Fibroblast of skin of right biceps (primary cell): Measurements from ENCODE around the gene PPIP5K2.
A peak's percentile ranks its signal among the peaks of the same experiment; 100 is the strongest.
"Not testable (repeated sequence)": the region's sequence is repeated elsewhere in the genome, so short reads cannot be mapped to it uniquely, and the experiment has no call there.

Experiments used
- DNase-seq: peaks from one replicate; pipeline ENCODE4 v3.0.0-alpha.2; 2013

PPIP5K2 gene

DNA sequence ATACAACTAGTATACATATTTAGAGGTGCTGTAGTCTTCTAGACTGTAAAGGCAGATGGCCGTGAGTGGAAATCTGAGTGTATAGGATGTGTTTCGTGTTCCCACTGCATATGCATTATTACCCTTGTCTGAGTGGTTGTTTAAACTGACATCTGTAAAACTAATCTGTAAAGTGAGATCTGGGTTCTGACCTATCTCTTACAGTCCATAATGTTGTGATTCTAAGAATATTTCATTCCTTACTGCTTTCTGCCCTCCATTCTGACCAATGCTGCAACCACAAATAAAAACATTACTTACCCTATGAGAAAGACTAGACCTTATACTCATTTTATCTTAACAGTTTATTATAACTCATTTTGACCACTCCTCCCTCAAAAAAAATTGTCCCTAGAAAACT, 90.9 kb downstream of the PPIP5K2 start:
- no peak for DNase-seq

GRCh38 chr5:103211576-103212561, 91.8 kb downstream of the PPIP5K2 start:
- no peak for DNase-seq

DNA sequence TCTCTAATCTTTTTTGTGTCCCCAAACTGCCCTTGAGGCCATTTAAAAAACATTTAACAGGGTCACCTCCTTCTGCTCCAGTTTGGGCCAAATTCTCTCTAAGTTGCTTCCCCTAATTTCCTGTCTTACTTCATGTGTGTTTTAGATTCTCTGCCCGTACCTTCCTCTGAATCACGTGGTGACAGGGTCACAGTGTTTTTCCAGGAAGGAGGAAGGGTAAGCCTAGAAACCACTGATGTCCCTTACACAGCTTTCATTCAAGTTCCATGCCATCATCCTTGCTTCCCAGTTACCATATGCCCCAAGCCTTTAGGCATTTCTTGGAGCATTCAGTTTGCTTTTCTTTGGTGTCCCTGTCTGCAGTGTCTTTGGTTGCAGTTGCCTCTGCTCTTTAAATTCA, 96.0 kb downstream of the PPIP5K2 start:
- DNase-seq = no peak

GRCh38 chr5:103216697-103217096, 96.6 kb downstream of the PPIP5K2 start:
- DNase-seq = no peak

DNA sequence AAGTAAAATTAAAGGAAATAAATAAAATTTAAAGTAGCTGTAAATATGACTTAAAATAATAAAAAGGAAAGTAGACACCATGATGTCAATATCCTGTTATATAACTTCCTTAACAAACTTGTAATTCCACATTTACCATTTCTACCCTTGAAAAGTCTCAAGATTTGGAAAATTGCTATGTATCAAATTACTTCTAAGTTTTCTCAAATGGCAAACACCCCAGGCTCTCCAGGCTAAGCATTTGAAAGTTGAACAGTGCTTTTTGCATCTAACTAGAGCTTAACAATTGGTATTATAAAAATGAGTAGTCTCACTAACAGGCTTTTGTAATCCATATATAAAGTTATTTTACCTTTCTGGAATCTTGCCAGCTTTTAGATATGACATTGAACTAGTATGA, 97.0 kb downstream of the PPIP5K2 start:
- DNase-seq = no peak

DNA sequence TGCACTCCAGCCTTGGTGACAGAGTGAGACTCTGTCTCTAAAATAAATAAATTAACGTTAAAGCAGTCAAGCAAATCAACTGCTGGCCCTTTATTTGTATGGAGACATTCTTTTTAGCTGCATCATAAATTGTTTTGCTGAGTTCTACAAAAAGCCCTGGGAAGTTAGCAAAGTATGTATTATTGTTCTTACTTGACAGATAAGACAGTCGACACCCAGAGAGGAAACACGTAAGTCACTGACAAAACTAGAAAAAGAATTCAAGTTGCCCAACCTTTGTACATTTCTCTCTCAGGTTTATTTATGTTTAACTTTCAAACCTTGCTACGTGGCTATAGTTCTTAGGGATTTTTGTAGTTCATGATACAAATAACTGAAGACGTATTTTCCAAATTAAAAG, 98.1 kb downstream of the PPIP5K2 start:
- peak; percentile 43 for DNase-seq

- DNase-seq = not testable (repeated sequence)
Observed at GRCh38 chr5:103219074-103219473, 99.0 kb downstream of the PPIP5K2 start.

DNA sequence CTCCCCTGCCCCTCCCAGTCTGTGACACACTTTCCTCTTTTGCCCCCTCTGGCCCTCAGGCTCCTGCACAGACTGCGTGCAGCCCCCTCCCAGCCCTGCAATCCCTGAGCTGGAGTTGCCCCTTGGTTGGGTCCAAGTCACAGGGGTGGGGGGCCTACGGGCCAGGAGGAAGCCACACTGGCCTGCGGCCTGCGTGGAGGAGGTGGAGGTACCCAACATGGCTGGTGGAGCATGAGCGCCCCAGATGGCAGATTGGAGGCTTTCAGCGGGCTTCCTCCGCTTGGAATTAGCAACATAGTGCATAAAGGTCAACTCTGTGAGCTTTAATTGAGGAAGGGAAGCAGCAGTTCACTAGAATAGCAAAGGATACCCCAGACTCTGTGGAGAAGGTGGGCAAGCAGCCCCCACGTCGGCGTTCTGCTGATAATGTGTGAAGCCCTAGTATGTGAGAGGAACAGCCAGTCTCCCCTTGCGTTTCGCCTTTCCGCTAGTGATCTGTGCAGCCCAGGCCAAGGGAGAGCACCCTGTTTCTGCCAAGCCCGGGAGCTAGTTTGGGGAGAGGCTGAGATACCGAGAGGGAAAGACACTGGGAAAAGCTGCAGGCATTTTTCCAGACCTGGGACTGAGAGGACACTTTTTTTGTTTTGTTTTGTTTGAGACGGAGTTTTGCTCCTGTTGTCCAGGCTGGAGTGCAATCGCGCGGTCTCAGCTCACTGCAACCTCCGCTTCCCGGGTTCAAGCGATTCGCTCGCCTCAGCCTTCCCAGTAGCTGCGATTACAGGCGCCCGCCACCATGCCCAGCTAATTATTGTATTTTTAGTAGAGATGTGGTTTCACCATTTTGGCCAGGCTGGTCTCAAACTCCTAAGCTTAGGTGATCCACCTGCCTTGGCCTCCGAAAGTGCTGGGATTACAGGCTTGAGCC, 103.2 kb downstream of the PPIP5K2 start:
- no peak for DNase-seq

DNA sequence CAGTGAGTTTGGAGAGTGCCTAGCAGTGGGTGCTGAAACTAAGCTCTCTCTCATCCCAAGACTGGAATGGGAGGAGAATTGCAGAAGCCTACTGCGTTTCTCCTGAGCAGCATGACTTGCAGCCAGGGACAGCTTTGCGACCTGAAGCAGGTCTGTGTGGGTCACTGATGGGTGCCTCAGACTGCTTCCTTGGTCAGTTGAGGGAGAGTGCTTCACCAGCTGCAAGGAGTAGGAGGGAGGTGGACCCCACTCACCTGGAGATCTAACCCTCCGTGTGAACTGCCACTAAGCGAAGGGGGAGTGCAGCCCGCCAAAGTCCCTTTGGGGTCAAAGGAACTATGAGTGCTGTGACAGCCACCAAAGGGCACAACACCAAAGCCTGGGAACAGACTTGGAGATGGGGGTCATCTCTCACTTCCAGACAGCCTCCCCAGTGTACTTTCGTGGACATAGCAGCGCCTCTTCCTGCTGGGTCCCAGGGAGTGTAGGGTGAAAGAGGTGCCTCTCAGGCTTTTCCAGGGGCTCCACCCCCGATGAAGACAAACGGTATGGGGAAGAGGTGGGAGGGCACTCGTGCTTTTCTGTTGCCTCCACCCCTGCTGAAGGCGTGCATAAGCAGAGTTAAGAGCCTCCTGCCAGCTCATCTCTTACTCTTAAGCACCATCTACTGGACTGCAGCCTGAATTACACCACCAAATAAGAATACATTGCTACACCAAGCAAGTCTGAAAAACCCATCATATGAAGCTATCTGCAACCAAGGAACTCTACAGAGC, 104.2 kb downstream of the PPIP5K2 start:
- peak; percentile 76 for DNase-seq

DNA sequence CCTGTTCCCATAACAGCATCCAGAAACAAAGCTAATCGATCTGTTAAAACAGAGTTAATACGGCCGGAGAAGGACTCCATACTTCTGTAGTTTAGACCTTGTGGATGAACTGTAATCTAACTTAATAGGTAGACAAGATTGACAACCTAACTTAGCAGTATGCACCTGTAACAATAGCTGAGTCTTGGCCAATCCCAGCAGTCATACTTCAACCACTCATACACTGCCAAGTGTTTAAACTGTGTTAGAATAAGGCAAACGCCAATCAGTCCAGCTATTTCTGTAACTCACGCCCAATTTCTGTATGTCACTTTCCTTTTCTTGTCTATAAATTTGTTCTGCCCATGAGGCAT, 104.8 kb downstream of the PPIP5K2 start:
- DNase-seq = no peak

DNA sequence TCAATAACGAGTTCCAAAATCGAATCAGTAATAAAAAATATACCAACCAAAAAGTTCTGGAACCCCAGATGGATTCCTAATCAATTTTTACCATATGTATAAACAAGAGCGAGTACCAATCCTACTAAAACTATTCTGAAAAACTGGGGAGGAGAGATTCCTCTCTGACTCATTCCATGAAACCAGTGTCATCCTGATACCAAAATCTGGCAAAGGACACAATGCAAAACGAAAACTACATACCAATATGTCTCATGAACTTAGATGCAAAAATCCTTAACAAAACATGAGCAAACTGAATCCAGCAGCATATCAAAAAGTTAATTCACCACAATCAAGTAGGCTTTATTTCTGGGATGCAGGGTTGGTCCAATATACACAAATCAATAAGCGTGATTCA, 108.0 kb downstream of the PPIP5K2 start:
- DNase-seq = peak; percentile 42

DNA sequence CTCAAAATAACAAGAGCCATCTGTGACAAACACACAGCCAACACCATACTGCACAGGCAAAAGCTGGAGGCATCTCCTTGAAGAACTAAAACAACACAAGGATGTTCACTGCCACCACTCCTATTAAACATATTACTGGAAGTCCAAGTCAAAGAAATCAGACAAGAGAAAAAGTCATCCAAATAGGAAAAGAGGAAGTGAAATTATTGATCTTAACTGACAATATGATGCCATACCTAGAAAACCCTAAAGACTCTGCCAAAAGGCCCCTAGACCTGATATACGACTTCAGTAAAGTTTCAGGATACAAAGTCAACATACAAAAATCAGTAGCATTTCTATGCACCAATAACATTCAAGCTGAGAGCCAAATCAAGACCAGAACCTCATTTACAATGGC, 108.5 kb downstream of the PPIP5K2 start:
- no peak for DNase-seq

GRCh38 chr5:103232393-103232999, 112.4 kb downstream of the PPIP5K2 start:
- peak; percentile 49 for DNase-seq

DNA sequence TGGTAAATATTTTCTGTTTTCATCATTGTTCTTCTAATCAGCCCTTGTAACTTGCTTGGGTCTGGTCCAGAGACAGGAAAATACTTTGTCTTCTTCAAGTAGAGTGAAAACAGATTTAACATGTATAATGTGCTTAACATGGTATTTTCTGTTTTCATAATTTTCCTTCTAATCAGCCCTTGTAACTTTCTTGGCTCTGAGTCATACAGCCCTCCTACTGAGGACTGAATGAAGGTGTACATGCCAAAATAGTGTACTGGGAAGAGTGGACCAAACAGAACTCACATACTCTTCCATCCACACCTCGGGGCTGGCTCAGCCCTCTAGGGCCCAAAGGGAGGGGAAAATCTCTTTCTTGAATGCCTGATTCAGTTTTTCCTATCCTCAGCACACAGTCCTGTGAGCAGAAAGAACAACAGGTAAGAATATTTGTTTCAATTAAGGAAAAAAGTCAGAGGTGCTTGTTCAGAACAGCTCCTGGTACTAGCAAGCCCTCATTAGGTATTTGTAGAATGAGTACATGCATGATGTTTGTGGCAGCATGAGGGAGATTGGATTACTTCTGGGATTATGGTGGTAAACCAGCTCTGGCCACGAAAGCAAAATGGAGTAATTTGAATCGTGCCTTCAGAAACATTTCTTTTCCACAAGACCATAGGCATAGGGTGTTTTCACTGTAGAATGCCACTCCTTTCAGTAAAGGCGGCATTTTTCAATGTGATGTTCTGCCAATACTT, 114.3 kb downstream of the PPIP5K2 start:
- peak; percentile 51 for DNase-seq

DNA sequence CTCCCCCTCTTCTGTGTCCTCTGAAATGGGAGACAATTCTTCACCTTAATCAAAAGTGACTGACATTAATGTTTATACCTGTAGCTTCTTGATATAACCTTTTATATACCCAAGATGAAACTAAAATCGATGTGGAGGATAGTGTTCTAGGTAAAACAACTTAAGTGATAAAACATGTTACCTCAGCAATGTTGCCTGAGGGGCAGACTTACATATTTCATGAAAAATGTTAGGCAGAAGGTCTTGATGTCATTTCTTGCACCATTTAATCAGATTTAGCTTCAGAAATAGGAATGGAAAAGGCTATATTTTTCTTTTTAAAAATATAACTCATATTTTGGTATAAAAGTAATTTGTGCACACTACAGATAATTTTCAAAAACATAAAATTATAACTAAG, 115.8 kb downstream of the PPIP5K2 start:
- DNase-seq = no peak

- DNase-seq = no peak
Observed at GRCh38 chr5:103237778-103238177, 117.7 kb downstream of the PPIP5K2 start.

- DNase-seq = peak; percentile 24
Observed at GRCh38 chr5:103243665-103244064, 123.6 kb downstream of the PPIP5K2 start.

DNA sequence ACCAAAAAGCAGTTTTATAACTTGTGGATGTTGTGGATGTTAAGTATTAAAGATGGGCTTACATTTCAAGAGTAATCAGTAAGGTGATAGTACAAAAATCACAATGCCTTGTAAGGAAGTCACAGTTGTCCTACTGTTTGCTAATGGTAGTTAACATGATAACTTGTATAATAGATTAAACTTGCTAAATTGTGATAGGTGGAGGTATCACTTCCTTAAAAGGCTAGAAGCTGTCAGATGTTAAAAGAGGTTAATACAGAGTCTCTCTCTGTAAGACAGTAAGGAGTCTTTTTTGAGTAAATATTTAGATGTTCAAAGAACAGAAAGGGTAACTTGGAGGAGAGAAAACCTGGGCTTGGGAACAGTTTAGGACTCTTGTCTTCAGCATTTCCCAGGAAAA, 124.3 kb downstream of the PPIP5K2 start:
- DNase-seq = no peak

GRCh38 chr5:103245761-103246160, 125.7 kb downstream of the PPIP5K2 start:
- DNase-seq = no peak

- DNase-seq = no peak
Observed at GRCh38 chr5:103247118-103247517, 127.0 kb downstream of the PPIP5K2 start.

DNA sequence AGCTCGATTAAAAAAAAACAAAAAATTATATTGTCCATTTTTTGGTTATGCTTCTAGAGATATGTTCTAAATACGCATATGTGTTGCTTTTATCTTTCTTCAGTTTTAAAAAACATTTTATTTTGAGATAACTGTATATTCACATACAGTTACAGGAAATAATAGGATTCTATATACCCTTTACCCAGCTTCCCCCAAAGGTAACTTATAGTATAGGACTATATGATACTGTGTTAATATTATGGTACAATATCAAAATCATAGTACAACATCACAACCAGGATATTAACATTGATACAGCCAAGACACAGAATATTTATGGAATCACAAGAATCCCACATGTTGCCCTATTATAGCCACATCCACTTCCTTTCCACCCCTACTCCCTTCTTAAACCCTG, 129.0 kb downstream of the PPIP5K2 start:
- no peak for DNase-seq

DNA sequence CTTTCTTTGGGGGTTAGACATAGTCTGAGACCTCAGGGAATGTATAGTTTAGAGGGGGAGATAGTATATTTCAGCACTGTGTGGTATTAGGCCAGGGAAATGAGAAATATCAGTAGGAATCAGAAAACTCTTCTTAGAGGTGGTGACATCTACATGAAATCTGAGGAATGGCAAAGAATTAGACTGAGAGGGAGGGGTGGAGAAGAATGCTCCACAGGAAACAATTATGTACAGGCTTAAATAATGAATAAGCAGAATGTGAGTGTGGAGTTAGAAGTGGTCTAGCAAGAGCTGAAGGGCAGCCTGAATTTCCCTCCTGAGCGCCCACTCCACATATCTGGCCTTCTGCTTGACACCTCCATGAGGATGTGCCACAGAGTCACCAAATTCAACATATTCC, 134.8 kb downstream of the PPIP5K2 start:
- peak; percentile 30 for DNase-seq
